SKM-1 (cell line): ENCODE data around the gene DIDO1.
"Not testable (repeated sequence)": the region's sequence is repeated elsewhere in the genome, so short reads cannot be mapped to it uniquely, and the experiment has no call there.

Experiments
- DNase-seq: peaks from one replicate; lab custom pipeline; 2025; ENCODE audit not compliant: unreplicated experiment; lab: John Stamatoyannopoulos, UW

The DIDO1 gene

DNA sequence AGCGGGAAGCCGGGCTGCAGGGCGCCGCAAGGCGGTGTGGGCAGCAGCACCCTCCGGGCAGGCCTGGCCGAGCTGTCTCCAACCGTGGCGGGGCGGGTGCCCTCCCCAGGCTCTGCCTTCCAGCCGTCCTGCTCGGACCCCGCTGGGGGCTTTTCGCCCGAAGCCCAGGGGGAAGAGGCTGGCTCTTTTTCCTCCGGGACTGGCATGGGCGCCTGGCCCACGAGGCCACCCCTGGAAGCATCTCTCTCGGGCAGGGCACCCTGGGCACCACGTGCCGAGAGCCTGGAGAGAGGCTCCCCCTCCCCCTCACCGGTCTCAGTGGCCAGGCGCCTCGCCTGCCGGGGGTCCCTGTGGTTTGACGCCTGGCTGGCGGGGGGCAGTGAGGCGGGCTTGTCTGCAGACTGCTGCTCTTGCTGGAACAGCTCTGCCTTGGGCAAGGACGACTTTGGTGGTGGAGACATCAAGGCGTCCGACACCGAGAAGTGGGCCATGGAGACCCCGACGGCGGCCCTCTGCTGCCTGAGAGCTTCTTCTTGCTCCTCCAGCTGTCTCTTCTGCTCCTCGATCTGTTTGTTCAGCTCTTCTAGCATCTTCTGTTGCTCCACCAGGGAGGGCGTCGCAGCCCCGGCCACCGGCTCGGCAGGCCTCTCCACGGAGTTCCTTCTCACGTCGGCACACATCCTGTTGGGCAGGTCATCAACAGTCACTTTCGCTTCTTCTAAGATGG lies 45.2 kb downstream of the DIDO1 start:
- no peak for DNase-seq

DNA sequence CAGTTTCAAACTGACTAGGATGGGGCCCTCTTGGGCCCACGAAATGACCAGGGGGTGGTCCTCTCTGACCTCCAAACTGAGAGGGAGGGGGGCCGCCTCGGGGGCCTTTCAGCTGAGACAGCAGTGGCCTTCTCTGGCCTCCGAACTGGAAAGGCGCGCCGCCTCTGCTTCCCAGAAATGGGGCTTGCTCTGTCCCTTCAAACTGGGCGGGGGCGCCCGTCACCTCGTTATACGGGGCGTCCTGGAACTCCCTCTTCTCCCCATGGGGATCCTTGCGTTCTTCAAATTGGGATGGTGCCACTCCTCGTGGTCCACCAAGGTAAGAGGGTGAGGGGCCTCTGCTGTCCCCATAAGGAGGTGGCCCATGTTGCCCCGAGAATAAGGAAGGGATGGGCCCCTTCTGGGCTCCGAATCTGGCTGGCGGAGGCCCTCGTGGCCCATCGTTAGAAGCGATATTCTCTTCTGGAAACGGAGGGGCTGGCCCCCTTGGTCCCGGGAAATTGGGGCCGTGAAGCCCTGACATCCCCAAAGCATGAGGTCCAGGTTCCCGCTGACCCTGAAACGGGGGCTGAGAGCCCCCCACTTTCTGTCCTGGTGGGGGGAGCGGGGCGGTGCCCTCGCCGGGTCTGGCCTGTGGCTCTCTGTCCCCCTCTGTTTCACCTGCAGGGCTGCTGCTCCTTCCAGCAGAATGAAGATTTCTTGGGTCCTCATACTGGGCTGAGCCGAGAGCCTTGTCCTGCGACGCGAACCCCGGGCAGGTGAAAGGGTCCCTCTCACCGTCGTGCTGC lies 46.0 kb downstream of the DIDO1 start:
- no peak for DNase-seq

DNA sequence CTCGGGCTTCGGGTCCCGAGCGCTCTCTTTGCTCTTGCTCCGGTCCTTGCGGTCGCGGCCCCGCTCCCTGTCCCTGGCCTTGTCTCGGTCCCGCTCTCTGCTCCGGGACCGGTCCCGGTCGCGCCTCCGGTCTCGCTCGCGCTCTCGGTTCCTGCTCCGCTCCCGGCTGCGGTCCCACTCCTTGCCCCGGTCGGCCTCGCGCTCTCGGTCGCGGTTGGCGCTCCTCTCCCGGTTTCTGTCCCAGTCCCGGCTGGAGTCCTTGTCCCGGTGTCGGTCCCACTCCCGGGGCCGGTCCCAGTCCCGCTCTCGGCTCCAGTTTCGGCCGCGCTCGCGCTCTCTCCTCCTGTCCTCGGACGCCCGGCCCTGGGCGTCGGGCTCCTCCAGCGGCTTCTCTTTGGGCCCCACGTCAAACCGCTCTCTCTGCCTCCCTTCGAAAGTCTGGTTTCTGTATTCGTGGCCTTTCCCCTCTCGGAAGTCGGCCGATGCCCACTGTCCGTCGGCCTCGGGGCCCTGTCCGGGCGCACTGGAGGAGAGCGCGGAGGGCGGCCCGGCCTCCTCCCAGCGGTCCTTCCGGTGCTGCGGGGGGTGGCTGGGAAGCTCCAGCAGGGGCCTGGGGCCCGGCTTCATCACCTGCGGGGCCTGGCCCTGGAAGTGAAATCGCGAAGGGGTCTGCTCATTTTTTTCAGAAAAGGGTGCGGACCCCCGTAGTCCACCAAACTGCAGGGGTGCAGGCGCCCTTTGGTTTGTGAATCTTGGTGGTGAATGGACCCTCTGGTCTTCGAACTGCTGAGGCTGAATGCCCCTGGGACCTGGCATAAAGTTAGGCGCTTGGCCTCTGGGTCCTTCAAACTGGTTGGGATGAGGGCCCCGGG lies 46.8 kb downstream of the DIDO1 start:
- no peak for DNase-seq

DNA sequence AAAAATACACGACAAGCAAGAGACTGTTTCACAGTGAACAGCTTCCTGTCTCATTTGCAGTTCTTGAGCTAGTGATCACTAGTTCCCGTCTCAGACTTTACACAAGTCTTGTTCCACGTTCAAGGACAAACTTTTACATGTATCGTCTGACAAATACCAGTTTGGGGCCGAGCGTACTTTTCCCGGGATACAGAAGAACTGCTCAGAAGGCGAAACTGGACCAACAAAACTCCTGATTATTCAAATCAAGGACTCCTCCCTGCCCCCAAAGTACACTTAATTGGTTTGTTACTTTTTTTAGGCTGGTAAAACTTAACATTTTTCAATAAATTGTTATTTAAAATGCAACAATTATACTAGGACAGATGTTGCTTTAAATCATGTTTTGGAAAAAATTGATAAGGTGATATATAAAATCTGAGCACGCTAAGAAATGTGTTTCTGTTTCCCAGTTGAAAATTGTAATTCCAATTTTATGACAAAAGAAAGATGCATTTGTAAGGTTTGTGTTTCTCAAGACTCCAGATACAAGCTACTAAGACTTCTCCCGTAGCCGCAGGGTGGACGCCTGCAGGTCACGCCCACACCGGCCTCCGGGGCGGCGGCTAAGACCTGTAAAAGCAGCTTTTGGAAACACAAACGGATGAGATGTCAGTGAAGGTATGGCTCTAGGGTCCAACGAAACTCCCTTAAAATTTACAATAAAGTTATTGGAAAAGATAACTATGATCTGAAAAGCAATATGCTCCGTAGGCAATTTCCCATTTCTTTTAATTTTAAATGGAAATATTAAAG lies 47.9 kb downstream of the DIDO1 start:
- no peak for DNase-seq

DNA sequence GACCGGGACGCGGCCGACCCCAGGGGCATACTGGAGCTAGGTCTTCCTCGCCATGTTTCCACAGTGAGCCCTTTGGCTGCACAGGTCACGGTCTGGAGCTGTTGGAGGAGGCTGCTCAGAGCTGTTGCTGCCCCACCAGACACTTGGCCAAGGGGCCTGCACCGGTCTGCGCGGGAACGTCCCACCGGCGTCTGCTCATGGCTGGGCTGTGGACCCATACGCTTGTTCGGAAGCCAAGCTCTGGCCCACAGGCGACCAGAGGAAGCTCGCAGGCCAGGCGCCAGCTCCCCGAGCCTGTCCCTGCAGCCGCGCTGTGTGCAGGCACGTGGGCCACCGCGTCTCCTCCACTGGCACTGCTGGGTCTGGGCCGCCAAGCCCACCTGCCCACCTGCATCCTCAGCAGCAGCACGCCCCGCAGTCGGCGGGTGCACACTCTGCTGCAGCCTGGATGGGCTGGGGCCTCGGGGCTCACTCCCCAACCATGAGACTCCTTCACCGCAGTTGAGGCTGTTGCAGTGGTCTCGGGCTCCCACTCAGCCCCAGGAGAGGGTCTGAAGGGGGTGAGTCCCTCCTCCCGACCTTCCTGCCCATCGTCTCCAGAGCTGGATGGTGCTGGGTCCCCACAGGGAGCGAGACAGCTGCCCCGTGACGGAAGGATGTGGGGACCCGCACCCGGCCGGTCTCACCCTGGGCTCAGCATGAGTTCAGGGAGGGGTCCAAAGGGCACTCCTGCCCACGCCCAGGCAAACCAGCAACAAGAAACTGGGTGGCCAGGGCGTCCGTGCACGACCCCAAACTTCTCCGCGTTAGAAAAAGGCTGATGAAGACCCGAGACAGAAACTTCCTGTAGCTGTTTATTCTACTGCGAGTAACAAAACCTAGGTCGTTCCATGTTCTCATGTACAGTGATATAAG lies 49.1 kb downstream of the DIDO1 start:
- DNase-seq: no peak

DNA sequence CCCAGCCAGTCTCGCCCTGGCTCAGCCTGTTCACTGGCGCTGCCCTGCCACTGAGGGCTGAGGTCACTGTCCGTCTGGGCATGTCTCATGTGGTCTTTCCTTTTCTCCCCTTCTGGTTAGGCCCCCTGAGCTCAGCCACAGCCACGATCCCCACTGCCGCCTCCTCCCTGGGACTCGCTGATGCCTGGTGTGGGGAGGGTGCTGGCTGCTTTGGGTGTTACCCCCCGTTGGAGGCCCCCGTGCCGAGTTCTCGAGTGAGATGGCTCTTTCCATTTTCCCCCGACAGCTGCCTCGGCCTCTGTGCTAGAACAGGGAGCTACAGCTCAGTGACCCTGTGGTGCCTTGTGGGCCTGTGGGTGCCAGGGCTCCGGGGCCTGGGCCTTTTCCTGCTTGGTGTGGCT lies 49.8 kb downstream of the DIDO1 start:
- no peak for DNase-seq

DNA sequence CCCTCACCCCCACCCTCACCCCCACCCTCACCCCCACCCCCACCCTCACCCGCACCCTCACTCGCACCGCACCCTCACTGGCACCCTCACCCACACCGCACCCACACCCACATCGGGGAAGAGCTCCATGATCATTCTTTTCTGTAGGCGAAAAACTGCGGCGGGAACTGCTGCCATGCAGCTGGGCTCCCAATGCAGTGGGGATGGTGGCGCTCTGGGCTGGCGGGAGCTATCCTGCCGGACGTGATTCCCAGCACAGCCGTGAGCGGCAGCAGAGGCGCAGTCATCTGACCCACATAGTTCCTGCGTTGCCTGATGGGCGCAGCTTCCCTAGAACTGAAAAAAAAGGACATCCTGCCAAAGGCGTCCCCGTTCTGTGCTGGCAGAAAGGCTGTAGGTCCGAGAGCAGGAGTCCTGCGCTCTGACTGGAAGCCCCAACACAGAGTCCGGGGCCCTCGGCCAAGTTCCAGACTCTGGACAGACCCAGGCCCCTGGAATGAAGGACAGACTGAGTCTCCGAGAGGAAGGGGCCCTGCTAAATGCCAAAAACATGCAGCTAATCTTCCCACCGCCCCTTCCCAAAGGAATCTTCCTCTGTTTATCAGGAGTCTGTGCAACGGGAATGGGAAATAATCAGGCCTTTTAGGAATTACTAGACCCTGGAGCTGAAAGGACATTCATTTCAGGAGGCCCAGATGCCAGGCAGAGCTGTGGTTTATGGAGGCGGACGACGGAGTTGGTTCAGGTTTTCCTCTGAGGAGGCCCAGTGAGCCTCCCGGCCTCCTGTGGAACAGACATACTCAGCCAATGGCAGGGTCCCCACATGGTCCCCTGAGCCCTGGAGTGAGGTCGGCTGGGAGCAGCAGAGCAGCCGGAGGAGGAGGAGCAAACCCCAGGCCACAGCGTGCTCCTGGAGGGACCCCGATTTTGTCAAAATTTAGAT lies 50.6 kb downstream of the DIDO1 start:
- no peak for DNase-seq

DNA sequence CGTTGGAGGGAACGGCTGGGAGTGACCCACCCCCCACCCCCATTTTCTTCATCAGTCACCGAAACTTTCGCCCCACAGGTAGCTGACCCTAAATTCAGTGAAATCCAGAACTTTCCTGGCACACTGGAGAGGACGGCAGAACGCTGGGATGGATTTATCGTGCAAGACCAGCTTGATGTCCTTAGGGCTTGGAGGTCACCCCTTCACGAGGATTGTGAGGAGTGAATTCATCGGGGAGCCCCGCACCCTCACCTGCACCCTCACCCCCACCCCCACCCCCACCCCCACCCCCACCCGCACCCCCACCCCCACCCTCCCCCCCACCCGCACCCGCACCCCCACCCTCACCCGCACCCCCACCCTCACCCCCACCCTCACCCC lies 51.4 kb downstream of the DIDO1 start:
- no peak for DNase-seq

DNA sequence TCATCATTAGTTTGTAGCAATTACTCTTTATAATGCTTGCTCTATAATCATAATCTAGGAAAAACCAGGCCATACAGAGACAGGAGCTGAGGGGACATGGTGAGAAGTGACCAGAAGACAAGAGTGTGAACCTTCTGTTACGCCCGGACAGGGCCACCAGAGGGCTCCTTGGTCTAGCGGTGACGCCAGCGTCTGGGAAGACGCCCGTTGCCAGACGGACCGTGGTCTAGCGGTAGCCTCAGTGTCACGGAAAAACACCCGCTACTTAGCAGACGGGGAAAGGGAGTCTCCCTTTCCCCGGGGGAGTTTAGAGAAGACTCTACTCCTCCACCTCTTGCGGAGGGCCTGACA lies 52.6 kb downstream of the DIDO1 start:
- DNase-seq: not testable (repeated sequence)

DNA sequence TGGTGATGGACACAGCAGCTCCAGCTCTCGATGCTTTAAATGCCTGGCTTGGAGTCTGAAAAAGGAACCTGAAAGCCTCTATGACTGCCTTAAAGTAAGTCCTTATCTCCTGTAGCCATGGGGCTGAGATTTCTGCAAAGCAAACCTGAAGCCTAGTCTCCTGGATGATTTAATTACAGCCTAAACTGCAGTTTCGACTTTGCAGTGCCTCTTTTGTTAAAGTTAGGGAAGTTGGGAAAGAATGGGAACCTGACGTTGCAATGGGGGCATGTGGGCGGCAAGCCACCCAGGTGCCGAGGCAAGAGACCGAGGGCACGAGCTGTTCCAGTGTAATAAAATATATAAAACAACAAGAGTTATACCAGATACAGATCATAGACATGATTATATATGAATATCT lies 53.0 kb downstream of the DIDO1 start:
- no peak for DNase-seq

DNA sequence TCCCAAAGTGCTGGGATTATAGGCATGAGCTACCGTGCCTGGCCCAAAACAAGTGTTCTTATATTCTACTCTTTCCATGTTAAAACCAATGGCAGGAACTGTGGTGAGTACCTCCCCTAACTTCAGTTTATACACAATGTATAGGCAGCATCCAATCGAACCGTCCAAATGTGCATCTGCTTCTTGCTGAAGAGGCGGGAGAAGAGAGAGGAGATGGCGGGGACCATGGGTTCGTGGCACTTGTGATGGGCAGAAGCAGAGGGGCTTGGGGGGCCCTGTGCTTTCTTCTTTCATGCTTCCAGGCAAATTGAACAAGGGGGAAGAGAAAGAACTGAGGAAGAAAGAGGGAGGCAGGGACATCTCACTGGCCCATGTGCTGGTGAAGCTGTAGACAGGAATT lies 53.4 kb downstream of the DIDO1 start:
- no peak for DNase-seq

DNA sequence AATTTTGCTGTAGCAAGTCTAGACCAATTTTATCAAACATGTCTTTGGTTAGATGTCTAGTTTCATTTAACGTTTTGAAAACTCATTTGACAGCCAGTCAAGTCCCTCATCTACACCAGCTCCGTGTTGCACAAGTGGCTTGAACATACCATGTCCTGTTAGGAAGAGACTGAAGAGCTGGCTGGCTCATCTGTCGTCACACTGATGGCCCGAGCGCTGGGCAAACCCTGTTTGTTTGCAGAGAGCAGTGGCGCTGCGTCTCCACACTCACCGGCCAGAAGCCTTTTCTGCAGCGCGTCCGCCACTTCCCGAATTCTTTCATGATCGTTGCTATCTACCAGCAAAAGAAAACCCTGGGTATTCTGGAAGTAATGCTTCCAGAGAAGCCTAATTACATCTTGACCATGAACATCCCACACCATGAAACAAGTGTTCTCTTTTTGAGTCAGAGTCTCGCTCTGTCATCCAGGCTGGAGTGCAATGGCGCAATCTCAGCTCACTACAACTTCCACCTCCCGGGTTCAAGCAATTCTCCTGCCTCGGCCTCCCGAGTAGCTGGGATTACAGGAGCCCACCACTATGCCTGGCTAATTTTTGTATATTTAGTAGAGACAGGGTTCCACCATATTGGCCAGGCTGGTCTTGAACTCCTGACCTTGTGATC lies 54.0 kb downstream of the DIDO1 start:
- DNase-seq: no peak

DNA sequence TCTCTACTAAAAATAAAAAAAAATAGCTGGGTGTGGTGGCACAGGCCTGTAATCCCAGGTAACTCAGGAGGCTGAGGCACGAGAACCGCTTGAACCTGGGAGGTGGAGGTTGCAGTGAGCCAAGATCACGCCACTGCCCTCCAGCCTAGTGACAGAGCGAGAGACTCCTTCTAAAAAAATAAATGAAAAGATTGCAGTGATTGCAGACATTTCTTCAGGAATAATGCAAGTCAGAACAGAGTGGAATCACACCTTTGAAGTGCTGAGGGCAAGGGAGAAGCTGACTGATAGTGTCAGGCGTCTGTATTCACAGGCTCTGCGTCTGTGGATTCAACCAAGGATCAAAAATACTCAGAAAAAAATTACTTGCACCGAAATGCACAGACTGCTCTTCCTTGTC lies 62.1 kb downstream of the DIDO1 start:
- no peak for DNase-seq

DNA sequence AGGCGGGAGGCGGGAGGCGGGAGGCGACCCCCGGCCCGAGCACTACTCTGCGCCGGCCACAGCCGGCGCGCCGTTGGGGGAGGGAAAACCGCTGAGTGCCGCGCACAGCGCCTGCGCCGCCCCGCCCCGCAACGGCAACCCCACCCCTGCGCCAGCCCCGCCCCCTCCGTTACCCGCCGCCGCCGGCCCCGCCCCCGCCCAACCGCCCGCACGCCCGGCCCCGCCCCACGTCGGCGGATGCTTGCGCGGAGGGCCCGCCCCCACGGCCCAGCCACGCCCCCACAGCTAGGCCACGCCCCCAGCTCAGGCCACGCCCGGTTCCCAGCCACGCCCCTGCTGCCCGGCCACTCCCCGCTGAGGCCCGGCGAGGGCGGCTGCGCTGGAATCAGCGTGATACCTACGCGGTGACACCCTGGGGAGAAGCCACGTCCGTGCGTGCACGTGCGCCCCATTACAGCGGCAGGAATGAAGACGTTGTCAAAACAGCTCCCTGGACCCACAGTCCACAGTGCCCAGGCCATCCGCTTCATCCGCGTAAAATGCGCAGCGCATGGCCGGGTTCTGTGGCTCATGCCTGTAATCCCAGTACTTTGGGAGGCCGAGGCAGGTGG lies 64.5 kb downstream of the DIDO1 start, which contains the start of gene TCFL5:
TSS of gene TCFL5 (minus strand) at position 97 of the 611 bp plus-strand sequence. CDS start 152 bp downstream, outside the sequence.
- peak; percentile 60 for DNase-seq

DNA sequence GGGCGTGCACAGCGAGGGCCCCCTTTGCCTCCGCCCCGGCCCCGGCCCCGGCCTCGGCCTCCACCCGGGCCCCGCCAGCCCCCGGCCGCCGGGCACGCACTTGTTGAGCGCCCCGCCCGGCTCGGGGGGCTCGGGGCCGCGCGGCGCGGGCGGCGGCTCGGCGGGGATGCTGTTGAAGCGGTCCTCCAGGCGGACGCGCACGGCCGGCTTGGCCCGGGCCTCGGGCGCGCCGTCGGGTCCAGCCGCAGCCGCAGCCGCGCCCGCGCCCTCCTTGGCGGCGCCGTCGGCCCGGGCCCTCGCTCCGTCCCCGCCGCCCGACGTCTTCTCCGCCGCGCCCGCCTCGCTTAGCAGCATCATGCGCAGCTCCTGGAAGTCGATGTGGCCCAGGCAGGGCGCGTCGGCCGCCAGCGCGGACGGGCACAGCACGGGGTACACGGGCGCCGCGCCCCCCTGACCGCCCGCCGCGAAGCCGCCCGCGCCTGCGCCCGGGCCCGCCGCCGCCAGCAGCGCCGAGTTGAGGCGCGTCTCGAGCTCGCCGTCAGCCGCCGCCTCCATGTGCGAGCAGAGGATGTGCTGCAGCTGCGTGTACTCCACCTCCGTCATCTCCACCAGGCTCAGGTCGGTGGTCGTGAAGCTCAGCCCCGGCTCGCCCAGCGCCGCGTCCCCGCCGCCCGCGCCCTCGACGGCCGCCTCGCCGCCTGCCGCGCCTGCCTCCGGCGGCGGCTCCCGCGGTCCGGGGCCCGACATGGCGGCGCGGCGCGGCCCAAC lies 65.2 kb downstream of the DIDO1 start:
- no peak for DNase-seq

DNA sequence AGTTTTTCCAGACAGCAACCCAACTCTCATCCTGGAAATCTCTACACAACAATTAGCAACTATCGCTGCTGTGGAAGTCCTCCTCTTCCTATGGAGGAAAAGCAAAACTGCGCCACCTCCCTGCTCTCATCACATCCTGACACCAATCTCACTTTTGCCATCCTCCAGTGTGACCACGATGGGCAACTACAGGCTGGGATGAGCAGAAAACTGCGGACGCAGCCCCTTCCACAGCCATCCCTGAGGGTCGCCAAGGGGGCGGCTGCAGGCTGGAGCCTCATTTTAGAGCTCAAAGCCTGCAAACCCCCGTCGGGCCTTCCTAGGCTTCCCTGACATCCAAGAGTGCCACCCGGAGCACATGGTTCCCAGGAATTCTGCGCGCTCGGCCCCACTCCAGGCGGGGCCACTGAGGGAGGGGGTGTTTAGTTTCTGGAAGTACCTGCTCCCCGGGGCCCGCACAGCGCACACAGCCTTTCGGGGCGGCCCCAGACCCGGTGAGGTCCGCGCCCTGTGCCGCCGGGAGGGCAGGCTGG lies 65.8 kb downstream of the DIDO1 start:
- no peak for DNase-seq

DNA sequence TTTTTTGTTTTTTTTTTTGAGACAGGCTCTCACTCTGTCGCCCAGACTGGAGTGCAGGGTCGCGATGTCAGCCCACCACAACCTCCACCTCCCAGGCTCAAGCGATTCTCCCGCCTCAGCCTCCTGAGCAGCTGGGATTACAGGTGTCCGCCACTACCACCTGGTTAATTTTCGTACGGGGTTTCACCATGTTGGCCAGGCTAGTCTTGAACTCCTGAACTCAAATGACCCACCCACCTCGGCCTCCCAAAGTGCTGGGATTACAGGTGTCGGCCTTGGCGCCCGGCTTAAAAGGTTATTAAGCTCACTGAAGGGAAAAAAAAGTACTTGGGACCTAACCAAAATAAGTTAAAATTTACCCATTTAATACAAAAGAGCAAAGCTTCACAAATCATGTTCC lies 66.6 kb downstream of the DIDO1 start:
- no peak for DNase-seq
